Measurements from ENCODE around the gene CTNNA2.
A peak's percentile ranks its signal among the peaks of the same experiment; 100 is the strongest.

CTNNA2 gene

GRCh38 chr2:79984476-79984875 lies 471.6 kb downstream of the CTNNA2 start:
- peak; percentile 22 for DNase-seq (ENCODE audit: low read depth)

GRCh38 chr2:79985145-79985544 lies 472.3 kb downstream of the CTNNA2 start:
- no peak for DNase-seq (ENCODE audit: low read depth)

GRCh38 chr2:79985571-79985970 lies 472.7 kb downstream of the CTNNA2 start:
- no peak for DNase-seq (ENCODE audit: low read depth)

GRCh38 chr2:79993144-79993543 lies 480.3 kb downstream of the CTNNA2 start:
- DNase-seq (ENCODE audit: low read depth) = peak; percentile 66

- peak; percentile 24 for DNase-seq (ENCODE audit: low read depth)
Observed at GRCh38 chr2:79994161-79994560, 481.3 kb downstream of the CTNNA2 start.

GRCh38 chr2:79994965-79995364 lies 482.1 kb downstream of the CTNNA2 start:
- peak; percentile 41 for DNase-seq (ENCODE audit: low read depth)

GRCh38 chr2:79996709-79997108 lies 483.9 kb downstream of the CTNNA2 start:
- DNase-seq (ENCODE audit: low read depth) = no peak

GRCh38 chr2:80001701-80002101 lies 488.9 kb downstream of the CTNNA2 start:
- peak; percentile 45 for DNase-seq (ENCODE audit: low read depth)

GRCh38 chr2:80002112-80002511 lies 489.3 kb downstream of the CTNNA2 start:
- no peak for DNase-seq (ENCODE audit: low read depth)

GRCh38 chr2:80002568-80003157 lies 489.8 kb downstream of the CTNNA2 start:
- no peak for DNase-seq (ENCODE audit: low read depth)

- DNase-seq (ENCODE audit: low read depth) = peak; percentile 22
Observed at GRCh38 chr2:80007777-80008503, 495.1 kb downstream of the CTNNA2 start.

- DNase-seq (ENCODE audit: low read depth) = no peak
Observed at GRCh38 chr2:80008596-80008995, 495.7 kb downstream of the CTNNA2 start.

- no peak for DNase-seq (ENCODE audit: low read depth)
Observed at GRCh38 chr2:80009211-80009610, 496.4 kb downstream of the CTNNA2 start.

- no peak for DNase-seq (ENCODE audit: low read depth)
Observed at GRCh38 chr2:80012061-80012460, 499.2 kb downstream of the CTNNA2 start.

- DNase-seq (ENCODE audit: low read depth) = peak; percentile 22
Observed at GRCh38 chr2:80014637-80015036, 501.8 kb downstream of the CTNNA2 start.

GRCh38 chr2:80016171-80016570 lies 503.3 kb downstream of the CTNNA2 start:
- no peak for DNase-seq (ENCODE audit: low read depth)

- DNase-seq (ENCODE audit: low read depth) = peak; percentile 61
Observed at GRCh38 chr2:80019571-80020460, 507.0 kb downstream of the CTNNA2 start.

GRCh38 chr2:80022018-80022417 lies 509.2 kb downstream of the CTNNA2 start:
- DNase-seq (ENCODE audit: low read depth) = no peak

- peak; percentile 24 for DNase-seq (ENCODE audit: low read depth)
Observed at GRCh38 chr2:80026040-80026729, 513.3 kb downstream of the CTNNA2 start.

GRCh38 chr2:80028051-80028450 lies 515.2 kb downstream of the CTNNA2 start:
- no peak for DNase-seq (ENCODE audit: low read depth)

- DNase-seq (ENCODE audit: low read depth) = no peak
Observed at GRCh38 chr2:80028584-80028983, 515.7 kb downstream of the CTNNA2 start.

GRCh38 chr2:80030135-80030534 lies 517.3 kb downstream of the CTNNA2 start:
- DNase-seq (ENCODE audit: low read depth) = peak; percentile 9
